GM12878 (cell line): ENCODE measurements around the gene ITGAL. TPM values are rescaled to one million over a fixed set of nuclear protein-coding genes. Genes with fewer than 3 reads are reported as not detected.

Experiments used
- ATAC-seq: fragments of 200-7000 bp; cut with Tn5 transposase; 3 replicates; pipeline ENCODE4 v1.9.1; 2020; ENCODE audit warnings: mild to moderate bottlenecking, moderate library complexity
- BruUV-seq: library from RNA; stranded (reverse); fragments of 400-500 nt; replicated peaks from 2 replicates; lab custom pipeline; 2021; lab: Mats Ljungman, UMichigan
- CTCF ChIA-PET: fragments of 300-600 bp; sonication (Branson Sonifier 250); formaldehyde crosslinking; extraction: SDS; loops from one replicate; lab custom pipeline; 2021; ENCODE audit warnings: inconsistent platforms; lab: Yijun Ruan, JAX
- POLR2A ChIA-PET: fragments of 350-600 bp; formaldehyde crosslinking; extraction: SDS; loops from one replicate; lab custom pipeline; 2021; ENCODE audit warnings: inconsistent platforms; lab: Charles Lee
- RAD21 ChIA-PET: fragments of 300-600 bp; sonication (Branson Sonifier 250); formaldehyde crosslinking; loops from one replicate; lab custom pipeline; 2023; ENCODE audit warnings: antibody characterized with exemption; ENCODE audit not compliant: unreplicated experiment; lab: Charles Lee
- SMC1A ChIA-PET: fragments of 300-600 bp; sonication (Branson Sonifier 250); formaldehyde crosslinking; loops from one replicate; lab custom pipeline; 2023; ENCODE audit not compliant: unreplicated experiment, uncharacterized antibody; lab: Charles Lee
- DNase-seq: peaks from one replicate; pipeline ENCODE4 v3.0.0-alpha.2; 2011; ENCODE audit warnings: low read depth, low spot score
- FAIRE-seq: peaks from 3 replicates; lab custom pipeline; 2011; peaks lifted over from hg19 to GRCh38; lab: Jason Lieb, UNC
- H2AFZ ChIP-seq: 2 replicates; pipeline ENCODE4 v1.6.0; 2011; ENCODE audit warnings: low read depth, low read length, control low read depth; ENCODE audit not compliant: control insufficient read depth
- H3K27ac ChIP-seq: 2 replicates; pipeline ENCODE4 v1.5.1; 2011; ENCODE audit warnings: control low read depth; ENCODE audit not compliant: control insufficient read depth, insufficient read depth
- H3K27me3 ChIP-seq, 2 experiments: replicated peaks in 1 of 2; 2 replicates each; pipeline versions ENCODE4 v1.6.0 to v1.6.1; 2011; ENCODE audit warnings: low read length in 1 of 2; ENCODE audit not compliant: control insufficient read depth in 2 of 2, insufficient read depth in 2 of 2
- H3K36me3 ChIP-seq, 2 experiments: 2 replicates each; pipeline ENCODE4 v1.5.1; 2011; ENCODE audit warnings: low read length in 1 of 2; ENCODE audit not compliant: control insufficient read depth in 2 of 2, insufficient read depth in 2 of 2
- H3K4me1 ChIP-seq: 2 replicates; pipeline ENCODE4 v1.6.1; 2011; ENCODE audit warnings: mild to moderate bottlenecking, low read length, moderate library complexity, mixed read lengths; ENCODE audit not compliant: control insufficient read depth, insufficient read depth
- H3K4me2 ChIP-seq: 2 replicates; pipeline ENCODE4 v1.6.0; 2011; ENCODE audit warnings: control low read depth; ENCODE audit not compliant: control insufficient read depth, insufficient read depth
- H3K4me3 ChIP-seq: fragments of 200-600 bp; sonication (generic); 2 replicates; pipeline ENCODE4 v1.5.1; 2016
- H3K79me2 ChIP-seq: 2 replicates; pipeline ENCODE4 v1.6.0; 2011; ENCODE audit warnings: low read length; ENCODE audit not compliant: control insufficient read depth, insufficient read depth
- H3K9ac ChIP-seq: 2 replicates; pipeline ENCODE4 v1.8.0; 2011; ENCODE audit warnings: low read length, control low read depth, mixed read lengths; ENCODE audit not compliant: control insufficient read depth, insufficient read depth
- H3K9me3 ChIP-seq: replicated peaks from 3 replicates; pipeline ENCODE4 v1.5.1; 2011; ENCODE audit warnings: mild to moderate bottlenecking, low read length; ENCODE audit not compliant: control insufficient read depth, insufficient read depth
- H4K20me1 ChIP-seq: 2 replicates; pipeline ENCODE4 v1.6.0; 2011; ENCODE audit not compliant: control insufficient read depth, insufficient read depth
- BACH1 ChIP-seq: fragments of 450-650 bp; IDR thresholded peaks from 2 replicates; pipeline ENCODE4 v1.6.1; 2017; ENCODE audit warnings: mild to moderate bottlenecking, borderline replicate concordance
- EED ChIP-seq: sonication (generic); IDR thresholded peaks from 2 replicates; pipeline ENCODE4 v1.6.1; 2016; ENCODE audit warnings: antibody characterized with exemption, low read depth
- KLF5 ChIP-seq: fragments of 450-650 bp; IDR thresholded peaks from 2 replicates; pipeline ENCODE4 v1.6.1; 2014; ENCODE audit warnings: mild to moderate bottlenecking; ENCODE audit not compliant: partially characterized antibody
- NFIC ChIP-seq: IDR thresholded peaks from 2 replicates; pipeline ENCODE4 v1.6.1; 2012; ENCODE audit warnings: low read depth, mild to moderate bottlenecking, inconsistent platforms, low read length, moderate library complexity
- NR2C2 ChIP-seq: IDR thresholded peaks from 2 replicates; pipeline ENCODE4 v1.6.1; 2011; ENCODE audit warnings: borderline replicate concordance, low read depth; ENCODE audit not compliant: control insufficient read depth, insufficient read length
- PKNOX1 ChIP-seq: fragments of 450-650 bp; IDR thresholded peaks from 2 replicates; pipeline ENCODE4 v1.6.1; 2016; ENCODE audit warnings: mild to moderate bottlenecking
- POLR2AphosphoS2 ChIP-seq: IDR thresholded peaks from 2 replicates; pipeline ENCODE4 v1.6.1; 2011; ENCODE audit warnings: low read depth, mild to moderate bottlenecking, low read length, improper control_type of control experiment, moderate library complexity
- REST ChIP-seq: IDR thresholded peaks from 2 replicates; pipeline ENCODE4 v1.6.1; 2012; ENCODE audit warnings: mild to moderate bottlenecking, low read depth, low read length
- SIX5 ChIP-seq: IDR thresholded peaks from 2 replicates; pipeline ENCODE4 v1.6.1; 2011; ENCODE audit warnings: mild to moderate bottlenecking, low read depth, low read length, moderate library complexity; ENCODE audit not compliant: severe bottlenecking
- SREBF2 ChIP-seq: IDR thresholded peaks from 2 replicates; pipeline ENCODE4 v1.6.1; 2012; ENCODE audit warnings: mild to moderate bottlenecking, low read length
- WRNIP1 ChIP-seq: IDR thresholded peaks from 2 replicates; pipeline ENCODE4 v1.6.1; 2011; ENCODE audit warnings: low read depth, low read length, improper control_type of control experiment, borderline replicate concordance
- ZBTB4 ChIP-seq: fragments of 450-650 bp; formaldehyde crosslinking; IDR thresholded peaks from 2 replicates; pipeline ENCODE4 v1.4.0; 2022; ENCODE audit warnings: mild to moderate bottlenecking, moderate library complexity
- ZSCAN29 ChIP-seq: fragments of 450-650 bp; IDR thresholded peaks from 2 replicates; pipeline ENCODE4 v1.6.1; 2017; ENCODE audit warnings: mild to moderate bottlenecking, moderate library complexity
- WGBS: methylation state at CpG from one replicate; pipeline ENCODE4 v1.1.6; 2016; ENCODE audit warnings: low lambda C conversion rate; ENCODE audit not compliant: insufficient replicate concordance, insufficient coverage; ENCODE audit errors: missing lambda C conversion rate; 5-methylcytosine and 5-hydroxymethylcytosine counted together
- in situ Hi-C: fragments of 300-500 bp; cut with MboI; formaldehyde crosslinking; loops from 9 replicates; pipeline ENCODE4 v1.14.3; 2018; ENCODE audit warnings: mixed read lengths
- intact Hi-C: fragments of 100-400 bp; cut with micrococcal nuclease; formaldehyde crosslinking; loops from one replicate; pipeline ENCODE4 v1.14.2; 2022; ENCODE audit not compliant: unreplicated experiment
- polyA plus RNA-seq, 11 experiments: library from polyadenylated mRNA; depleted of rRNA in 4 of 11; unstranded in 6 of 11; stranded (reverse) in 5 of 11; fragments of >200 nt; fragmentation: Nextera tagmentation in 4 of 11; fragmentation: Illumina TruSeq in 1 of 11; extraction: Ambion mirVana in 4 of 11; extraction: Trizol in 1 of 11; gene quantifications; 1 replicate in 1 of 11; 2 replicates in 10 of 11; pipeline versions ENCODE4 v1.2.1 to v1.2.3, GENCODE V29; 2011 to 2016; ENCODE audit warnings: inconsistent platforms in 2 of 11, missing spikeins in 2 of 11, low read depth in 1 of 11
- total RNA-seq, 4 experiments: library from RNA; depleted of rRNA in 3 of 4; stranded (reverse); fragments of >200 nt in 3 of 4; fragmentation: Illumina TruSeq in 1 of 4; extraction: Trizol in 1 of 4; gene quantifications; 2 replicates each; pipeline versions ENCODE4 v1.2.1 to v1.2.3, GENCODE V29; 2013 to 2021

ITGAL gene
- total and polyA plus RNA-seq, 10 of the 15 experiments (the other 5 are each of a cell fraction or from before 2014, with no cell fraction given), result 10.7 to 170 (median 96.9) TPM

- H3K9ac ChIP-seq, result no peak overlapping the region
- no peaks in the 10 kb centered on the region for H3K4me1 ChIP-seq
- H3K4me2 ChIP-seq, result no peak overlapping the region
- in situ Hi-C loops, result no loop called here
- WGBS, result 68% methylated on average over 2 of the region's 2 CpGs
- no peak overlapping the region for H3K27ac ChIP-seq
- FAIRE-seq (no peak), DNase-seq (no peak), ATAC-seq (no peak)
- ChIA-PET CTCF (no interaction called here), SMC1A (no interaction called here), POLR2A (no interaction called here), RAD21 (no interaction called here)
- H3K27me3 ChIP-seq, result no peaks in the 10 kb centered on the region
- intact Hi-C loops, result no loop called here
- BruUV-seq, result no TSS peak
- peaks cover 32 to 54% of the 10 kb centered on the region in 2 experiments for H3K36me3 ChIP-seq
- H4K20me1 ChIP-seq, result no peaks in the 10 kb centered on the region
- no peaks in the 10 kb centered on the region for H3K79me2 ChIP-seq
- H3K9me3 ChIP-seq, result no peaks in the 10 kb centered on the region
- no peak for TF ChIP-seq ZBTB4 (CRISPR knock-in tag)
- TF ChIP-seq EED, result no peak
- TF ChIP-seq POLR2AphosphoS2, result no peak
- no peak for TF ChIP-seq REST
- no peak for TF ChIP-seq ZSCAN29
- TF ChIP-seq NR2C2, result no peak
- no peak for TF ChIP-seq SREBF2
- TF ChIP-seq BACH1, result no peak
- no peak for TF ChIP-seq NFIC
- no peak for TF ChIP-seq PKNOX1
- no peak for TF ChIP-seq KLF5
- no peak for TF ChIP-seq SIX5
- TF ChIP-seq WRNIP1, result no peak
- H3K4me3 ChIP-seq, result no peak overlapping the region
- no peak overlapping the region for H2AFZ ChIP-seq
Measured at GRCh38 chr16:30515275-30515674, 42.7 kb downstream of the ITGAL start.
